ENCODE data around the gene PTGFR. TPM values are rescaled to one million over a fixed set of nuclear protein-coding genes. Genes with fewer than 3 reads are reported as not detected.

PTGFR gene
- polyA plus RNA-seq, 2 donors: 0.10 to 0.20 TPM

DNA sequence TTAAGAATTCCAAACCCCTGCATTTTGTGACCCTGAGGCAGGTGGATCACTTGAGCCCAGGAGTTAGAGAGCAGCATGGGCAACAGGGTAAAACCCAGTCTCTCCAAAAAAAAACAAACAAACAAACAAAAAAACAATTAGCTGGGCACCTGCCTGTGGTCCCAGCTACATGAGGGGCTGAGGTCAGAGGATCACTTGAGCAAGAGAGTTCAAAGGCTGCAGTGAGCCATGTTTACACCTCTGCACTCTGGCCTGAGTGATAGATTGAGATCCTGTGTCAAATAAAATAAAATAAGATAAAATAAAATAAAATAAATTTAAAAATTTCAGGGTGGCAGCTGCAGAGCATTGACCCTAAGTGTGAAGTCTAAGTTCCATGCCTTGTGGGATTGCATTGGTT, 16.7 kb upstream of the PTGFR start:
- Histone ChIP-seq H3K4me3 (ENCODE audit: low read depth in 1 of 2, low read length in 2 of 2) (no peak overlapping the region), H3K27me3 (ENCODE audit: control insufficient read depth in 1 of 2, insufficient read depth in 2 of 2, low read length in 2 of 2) (no peaks in the 10 kb centered on the region), H3K27ac (ENCODE audit: low read depth in 2 of 2, low read length in 1 of 2) (no peak overlapping the region), H3K9me3 (ENCODE audit: control insufficient read depth in 2 of 2, insufficient read depth in 1 of 2, low read depth in 1 of 2, low read length in 1 of 2) (no peaks in the 10 kb centered on the region), H3K4me1 (ENCODE audit: control insufficient read depth in 2 of 2, insufficient read depth in 2 of 2, low read length in 1 of 2) (no peaks in the 10 kb centered on the region), H3K36me3 (ENCODE audit: control insufficient read depth in 2 of 2, insufficient read depth in 2 of 2, low read length in 1 of 2) (no peaks in the 10 kb centered on the region)

DNA sequence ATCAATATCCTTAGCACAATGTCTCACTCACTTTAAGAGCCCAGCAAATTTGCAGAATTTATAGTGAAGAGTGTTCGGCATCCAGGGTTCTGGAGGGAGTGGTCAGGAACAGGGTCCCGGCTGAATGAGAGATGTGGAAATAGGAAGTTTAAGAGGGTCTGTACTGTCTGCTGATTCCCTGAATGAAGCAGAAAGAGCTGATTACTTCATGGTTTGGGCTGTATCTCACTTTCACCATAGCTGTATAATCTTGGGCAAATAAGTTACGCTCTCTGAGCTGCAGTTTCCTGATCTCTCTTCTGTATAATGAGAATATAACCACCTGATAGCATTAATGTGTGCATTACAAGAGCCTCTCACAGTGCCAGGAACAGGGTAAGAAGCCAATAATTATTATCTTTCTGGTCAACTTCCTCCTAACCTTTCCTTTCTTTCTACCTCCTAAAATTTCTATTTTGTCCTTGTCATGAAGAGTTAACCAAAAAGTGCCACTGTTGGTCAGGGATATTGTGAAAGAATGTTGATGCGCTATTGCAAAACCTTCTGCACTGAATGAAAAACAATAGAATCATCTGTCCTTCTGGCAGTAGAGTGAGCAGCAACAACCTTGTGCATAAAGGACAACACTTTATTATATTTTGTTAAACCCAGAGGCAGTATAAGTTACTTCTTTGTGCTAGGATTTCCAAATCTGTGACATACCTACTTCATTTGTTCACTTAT, 14.7 kb upstream of the PTGFR start:
- Histone ChIP-seq H3K27me3 (ENCODE audit: control insufficient read depth in 1 of 2, insufficient read depth in 2 of 2, low read length in 2 of 2) (no peaks in the 10 kb centered on the region), H3K27ac (ENCODE audit: low read depth in 2 of 2, low read length in 1 of 2) (no peak overlapping the region), H3K4me3 (ENCODE audit: low read depth in 1 of 2, low read length in 2 of 2) (no peak overlapping the region), H3K4me1 (ENCODE audit: control insufficient read depth in 2 of 2, insufficient read depth in 2 of 2, low read length in 1 of 2) (no peaks in the 10 kb centered on the region), H3K36me3 (ENCODE audit: control insufficient read depth in 2 of 2, insufficient read depth in 2 of 2, low read length in 1 of 2) (no peaks in the 10 kb centered on the region), H3K9me3 (ENCODE audit: control insufficient read depth in 2 of 2, insufficient read depth in 1 of 2, low read depth in 1 of 2, low read length in 1 of 2) (no peaks in the 10 kb centered on the region)
- 68 to 72% methylated on average over 4 of the region's 4 CpGs for WGBS, 2 donors

DNA sequence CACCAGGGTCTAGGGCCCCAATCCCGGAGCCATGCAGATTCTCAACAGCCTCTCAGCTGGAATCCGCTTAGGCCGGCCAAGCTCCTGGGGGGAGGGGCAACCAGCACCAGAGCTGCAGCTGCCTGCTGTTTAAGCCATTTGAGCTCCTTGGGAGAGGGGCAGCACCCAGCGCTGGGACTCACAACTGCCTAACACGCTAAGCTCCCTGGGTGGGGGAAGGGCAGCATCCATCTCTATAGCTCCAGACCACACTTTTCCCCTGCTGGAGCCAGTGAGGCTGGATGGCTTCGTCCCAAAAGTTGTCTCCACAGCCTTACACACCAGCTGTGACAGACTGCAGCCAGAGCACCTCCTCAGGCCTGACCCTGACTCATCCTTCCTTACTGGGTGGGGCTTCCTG, 6.9 kb upstream of the PTGFR start:
- Histone ChIP-seq H3K9me3 (ENCODE audit: control insufficient read depth in 2 of 2, insufficient read depth in 1 of 2, low read depth in 1 of 2, low read length in 1 of 2) (peaks cover 0 to 3% of the 10 kb centered on the region in 2 donors), H3K27me3 (ENCODE audit: control insufficient read depth in 1 of 2, insufficient read depth in 2 of 2, low read length in 2 of 2) (no peaks in the 10 kb centered on the region), H3K36me3 (ENCODE audit: control insufficient read depth in 2 of 2, insufficient read depth in 2 of 2, low read length in 1 of 2) (no peaks in the 10 kb centered on the region), H3K27ac (ENCODE audit: low read depth in 2 of 2, low read length in 1 of 2) (no peak overlapping the region), H3K4me1 (ENCODE audit: control insufficient read depth in 2 of 2, insufficient read depth in 2 of 2, low read length in 1 of 2) (no peaks in the 10 kb centered on the region), H3K4me3 (ENCODE audit: low read depth in 1 of 2, low read length in 2 of 2) (no peak overlapping the region)
- 33 to 36% methylated on average over 6 of the region's 6 CpGs for WGBS, 2 donors

DNA sequence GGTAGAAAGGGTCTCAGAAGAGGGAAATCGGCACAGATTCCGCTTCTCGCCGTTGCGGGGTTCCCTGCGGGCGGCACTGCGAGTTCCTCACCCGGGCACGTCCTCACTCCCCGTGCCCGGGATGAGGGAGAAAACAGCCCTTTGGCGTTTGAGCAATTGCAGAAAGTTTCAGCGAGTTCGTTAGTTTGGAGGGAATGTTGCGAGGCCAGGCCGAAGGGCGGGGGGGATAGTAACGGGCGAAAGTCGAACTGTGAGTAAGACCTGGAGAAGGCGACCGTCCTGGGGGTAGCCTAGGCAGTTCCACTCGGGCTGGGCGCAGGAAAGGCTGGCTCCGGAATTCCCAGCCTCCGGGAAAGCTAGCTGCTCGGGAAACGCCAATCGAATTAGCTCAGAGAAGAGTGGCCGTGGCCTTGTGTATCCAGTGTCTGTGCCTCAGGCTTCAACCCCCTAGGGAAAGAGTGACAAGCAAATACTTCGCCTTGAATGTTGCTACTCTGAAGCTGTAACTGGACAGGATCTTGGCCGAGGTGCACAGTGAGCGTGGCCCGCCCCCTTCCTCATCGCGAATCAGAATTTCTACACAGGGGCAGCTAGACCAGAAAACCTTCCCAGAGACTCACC, 787 bp downstream of the PTGFR start:
- Histone ChIP-seq H3K9me3 (ENCODE audit: control insufficient read depth in 2 of 2, insufficient read depth in 1 of 2, low read depth in 1 of 2, low read length in 1 of 2) (no peaks in the 10 kb centered on the region), H3K36me3 (ENCODE audit: control insufficient read depth in 2 of 2, insufficient read depth in 2 of 2, low read length in 1 of 2) (no peaks in the 10 kb centered on the region), H3K27me3 (ENCODE audit: control insufficient read depth in 1 of 2, insufficient read depth in 2 of 2, low read length in 2 of 2) (peaks cover 0 to 8% of the 10 kb centered on the region in 2 donors), H3K4me1 (ENCODE audit: control insufficient read depth in 2 of 2, insufficient read depth in 2 of 2, low read length in 1 of 2) (peaks cover 0 to 6% of the 10 kb centered on the region in 2 donors), H3K27ac (ENCODE audit: low read depth in 2 of 2, low read length in 1 of 2) (no peak overlapping the region), H3K4me3 (ENCODE audit: low read depth in 1 of 2, low read length in 2 of 2) (peak overlapping the region; percentile 7 to 23)
- WGBS, 2 donors: 5% methylated on average over 37 of the region's 37 CpGs

DNA sequence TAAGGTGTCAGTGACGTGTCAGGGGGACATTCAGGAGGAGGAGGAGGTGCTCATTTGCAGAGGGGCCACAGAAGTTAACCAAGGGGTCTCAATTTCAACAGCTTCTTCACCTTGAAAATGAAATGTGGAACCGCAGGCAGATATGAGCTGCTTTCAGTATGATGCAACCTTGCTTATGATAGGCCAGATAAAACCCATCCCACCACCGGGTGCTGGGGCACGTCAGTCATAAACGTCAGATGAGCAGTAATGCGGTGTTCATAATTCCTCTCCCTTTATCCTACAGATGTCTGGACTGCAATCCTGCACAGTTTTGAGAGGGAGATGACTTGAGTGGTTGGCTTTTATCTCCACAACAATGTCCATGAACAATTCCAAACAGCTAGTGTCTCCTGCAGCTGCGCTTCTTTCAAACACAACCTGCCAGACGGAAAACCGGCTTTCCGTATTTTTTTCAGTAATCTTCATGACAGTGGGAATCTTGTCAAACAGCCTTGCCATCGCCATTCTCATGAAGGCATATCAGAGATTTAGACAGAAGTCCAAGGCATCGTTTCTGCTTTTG, 1.7 kb downstream of the PTGFR start:
- WGBS, 2 donors: 86% methylated on average over 12 of the region's 12 CpGs
- H3K4me1 ChIP-seq (ENCODE audit: control insufficient read depth in 2 of 2, insufficient read depth in 2 of 2, low read length in 1 of 2): peaks cover 0 to 6% of the 10 kb centered on the region in 2 donors
- no peaks in the 10 kb centered on the region for H3K9me3 ChIP-seq (ENCODE audit: control insufficient read depth in 2 of 2, insufficient read depth in 1 of 2, low read depth in 1 of 2, low read length in 1 of 2)
- H3K27me3 ChIP-seq (ENCODE audit: control insufficient read depth in 1 of 2, insufficient read depth in 2 of 2, low read length in 2 of 2): peaks cover 0 to 8% of the 10 kb centered on the region in 2 donors
- H3K4me3 ChIP-seq (ENCODE audit: low read depth in 1 of 2, low read length in 2 of 2): no peak overlapping the region
- H3K27ac ChIP-seq (ENCODE audit: low read depth in 2 of 2, low read length in 1 of 2): no peak overlapping the region
- H3K36me3 ChIP-seq (ENCODE audit: control insufficient read depth in 2 of 2, insufficient read depth in 2 of 2, low read length in 1 of 2): no peaks in the 10 kb centered on the region

DNA sequence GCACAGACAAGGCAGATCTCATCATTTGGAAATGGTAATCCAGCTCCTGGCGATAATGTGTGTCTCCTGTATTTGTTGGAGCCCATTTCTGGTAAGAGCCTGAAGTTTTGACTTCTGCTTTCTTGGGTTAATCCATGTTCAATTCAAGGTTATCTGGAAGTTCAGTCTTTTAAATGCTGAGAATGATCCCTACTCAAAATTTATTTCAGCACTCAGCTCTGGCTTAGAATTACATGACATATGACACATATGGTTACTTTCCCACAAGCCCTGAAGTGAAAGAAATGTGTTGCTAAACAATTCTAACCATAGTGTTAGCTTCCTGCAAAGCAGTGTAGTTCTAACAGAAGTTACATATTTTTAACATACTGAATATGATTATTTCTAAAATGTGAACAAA, 2.7 kb downstream of the PTGFR start:
- 79 to 88% methylated on average over 1 of the region's 1 CpG for WGBS, 2 donors
- Histone ChIP-seq H3K4me1 (ENCODE audit: control insufficient read depth in 2 of 2, insufficient read depth in 2 of 2, low read length in 1 of 2) (peaks cover 0 to 6% of the 10 kb centered on the region in 2 donors), H3K27ac (ENCODE audit: low read depth in 2 of 2, low read length in 1 of 2) (no peak overlapping the region), H3K4me3 (ENCODE audit: low read depth in 1 of 2, low read length in 2 of 2) (no peak overlapping the region), H3K27me3 (ENCODE audit: control insufficient read depth in 1 of 2, insufficient read depth in 2 of 2, low read length in 2 of 2) (peaks cover 0 to 8% of the 10 kb centered on the region in 2 donors), H3K9me3 (ENCODE audit: control insufficient read depth in 2 of 2, insufficient read depth in 1 of 2, low read depth in 1 of 2, low read length in 1 of 2) (no peaks in the 10 kb centered on the region), H3K36me3 (ENCODE audit: control insufficient read depth in 2 of 2, insufficient read depth in 2 of 2, low read length in 1 of 2) (no peaks in the 10 kb centered on the region)

DNA sequence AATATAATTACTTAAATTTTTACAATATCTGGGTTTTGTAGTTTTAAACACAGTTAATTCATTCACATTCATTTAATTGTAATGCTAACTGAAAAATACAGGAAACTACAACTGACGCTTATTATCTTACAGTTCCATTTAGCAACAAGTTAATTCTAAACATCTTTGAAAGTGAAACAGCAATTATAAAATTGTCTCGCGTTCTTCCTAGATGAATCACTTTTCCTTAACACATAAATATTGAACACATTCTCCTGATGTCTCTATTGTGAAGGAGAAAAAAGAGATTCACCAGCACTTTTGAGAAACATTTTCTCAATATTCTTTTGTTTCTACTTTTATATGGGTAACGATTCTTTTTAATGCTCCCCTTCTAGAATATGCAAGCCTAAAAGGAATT, 6.4 kb downstream of the PTGFR start:
- H3K36me3 ChIP-seq (ENCODE audit: control insufficient read depth in 2 of 2, insufficient read depth in 2 of 2, low read length in 1 of 2): no peaks in the 10 kb centered on the region
- H3K27ac ChIP-seq (ENCODE audit: low read depth in 2 of 2, low read length in 1 of 2): no peak overlapping the region
- no peaks in the 10 kb centered on the region for H3K4me1 ChIP-seq (ENCODE audit: control insufficient read depth in 2 of 2, insufficient read depth in 2 of 2, low read length in 1 of 2)
- no peaks in the 10 kb centered on the region for H3K9me3 ChIP-seq (ENCODE audit: control insufficient read depth in 2 of 2, insufficient read depth in 1 of 2, low read depth in 1 of 2, low read length in 1 of 2)
- 72 to 73% methylated on average over 4 of the region's 4 CpGs for WGBS, 2 donors
- H3K27me3 ChIP-seq (ENCODE audit: control insufficient read depth in 1 of 2, insufficient read depth in 2 of 2, low read length in 2 of 2): no peaks in the 10 kb centered on the region
- no peak overlapping the region for H3K4me3 ChIP-seq (ENCODE audit: low read depth in 1 of 2, low read length in 2 of 2)

DNA sequence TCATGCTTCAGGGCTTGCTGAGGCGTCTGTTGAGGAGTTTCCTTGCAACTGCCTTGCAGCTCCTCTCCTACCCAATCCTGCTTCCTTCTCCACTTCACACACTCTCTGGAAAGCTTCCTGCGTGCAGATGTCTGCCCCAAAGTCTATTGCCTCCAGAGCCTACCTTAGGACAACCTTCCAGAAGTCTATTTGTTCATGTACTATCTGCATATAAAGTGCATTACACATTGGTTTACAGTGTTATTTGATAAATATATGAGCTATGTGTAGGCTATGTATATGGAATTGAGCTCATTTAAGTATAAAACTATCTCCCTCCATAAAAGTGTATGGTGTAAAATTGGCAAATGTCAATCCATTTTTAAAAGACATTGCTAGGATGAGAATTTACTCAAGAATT, 9.8 kb downstream of the PTGFR start:
- H3K27me3 ChIP-seq (ENCODE audit: control insufficient read depth in 1 of 2, insufficient read depth in 2 of 2, low read length in 2 of 2): no peaks in the 10 kb centered on the region
- no peak overlapping the region for H3K27ac ChIP-seq (ENCODE audit: low read depth in 2 of 2, low read length in 1 of 2)
- H3K36me3 ChIP-seq (ENCODE audit: control insufficient read depth in 2 of 2, insufficient read depth in 2 of 2, low read length in 1 of 2): no peaks in the 10 kb centered on the region
- H3K9me3 ChIP-seq (ENCODE audit: control insufficient read depth in 2 of 2, insufficient read depth in 1 of 2, low read depth in 1 of 2, low read length in 1 of 2): no peaks in the 10 kb centered on the region
- H3K4me1 ChIP-seq (ENCODE audit: control insufficient read depth in 2 of 2, insufficient read depth in 2 of 2, low read length in 1 of 2): no peaks in the 10 kb centered on the region
- 56 to 61% methylated on average over 2 of the region's 2 CpGs for WGBS, 2 donors
- no peak overlapping the region for H3K4me3 ChIP-seq (ENCODE audit: low read depth in 1 of 2, low read length in 2 of 2)

DNA sequence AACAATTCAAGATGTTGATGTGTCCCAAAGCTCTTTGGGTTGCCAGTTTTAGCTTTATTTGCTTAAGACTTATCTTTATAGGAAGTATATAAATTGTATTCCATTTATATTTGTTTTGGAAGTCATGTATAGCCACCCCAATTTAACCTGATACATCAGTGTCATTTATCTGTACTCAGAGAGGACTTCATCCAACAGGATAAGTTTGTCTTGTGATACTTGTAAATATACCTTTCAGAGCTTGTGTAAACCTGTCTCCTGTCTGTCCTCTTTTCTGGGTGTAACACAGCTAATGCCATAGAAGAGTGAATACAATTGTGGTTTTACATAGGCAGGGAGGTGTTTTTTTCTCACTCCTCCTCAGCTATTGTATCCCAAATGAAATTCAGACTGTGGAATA, 10.4 kb downstream of the PTGFR start:
- H3K9me3 ChIP-seq (ENCODE audit: control insufficient read depth in 2 of 2, insufficient read depth in 1 of 2, low read depth in 1 of 2, low read length in 1 of 2): no peaks in the 10 kb centered on the region
- no peaks in the 10 kb centered on the region for H3K36me3 ChIP-seq (ENCODE audit: control insufficient read depth in 2 of 2, insufficient read depth in 2 of 2, low read length in 1 of 2)
- no peak overlapping the region for H3K4me3 ChIP-seq (ENCODE audit: low read depth in 1 of 2, low read length in 2 of 2)
- H3K27ac ChIP-seq (ENCODE audit: low read depth in 2 of 2, low read length in 1 of 2): no peak overlapping the region
- no peaks in the 10 kb centered on the region for H3K4me1 ChIP-seq (ENCODE audit: control insufficient read depth in 2 of 2, insufficient read depth in 2 of 2, low read length in 1 of 2)
- no peaks in the 10 kb centered on the region for H3K27me3 ChIP-seq (ENCODE audit: control insufficient read depth in 1 of 2, insufficient read depth in 2 of 2, low read length in 2 of 2)

DNA sequence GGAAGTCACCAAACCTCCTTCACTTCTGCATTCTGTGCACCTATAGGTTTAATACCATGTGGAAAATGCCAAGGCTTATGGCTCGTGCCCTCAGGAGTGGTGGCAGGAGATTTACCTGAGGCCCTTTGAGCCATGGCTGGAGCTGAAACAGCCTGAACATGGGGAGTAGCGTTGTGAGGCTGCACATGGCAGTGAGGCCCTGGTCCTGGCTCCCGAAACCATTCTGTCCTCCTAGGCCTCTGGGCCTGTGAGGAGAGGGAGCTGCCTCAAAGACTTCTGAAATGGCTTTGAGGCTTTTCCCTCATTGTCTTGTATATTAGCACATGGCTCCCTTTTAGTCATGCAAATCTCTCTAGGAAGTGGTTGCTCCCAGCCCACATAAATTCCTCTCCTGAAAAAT, 20.6 kb downstream of the PTGFR start:
- no peaks in the 10 kb centered on the region for H3K4me1 ChIP-seq (ENCODE audit: control insufficient read depth in 2 of 2, insufficient read depth in 2 of 2, low read length in 1 of 2)
- no peak overlapping the region for H3K4me3 ChIP-seq (ENCODE audit: low read depth in 1 of 2, low read length in 2 of 2)
- H3K9me3 ChIP-seq (ENCODE audit: control insufficient read depth in 2 of 2, insufficient read depth in 1 of 2, low read depth in 1 of 2, low read length in 1 of 2): peaks cover 5 to 6% of the 10 kb centered on the region in 2 donors
- WGBS, 2 donors: 81 to 86% methylated on average over 3 of the region's 3 CpGs
- H3K36me3 ChIP-seq (ENCODE audit: control insufficient read depth in 2 of 2, insufficient read depth in 2 of 2, low read length in 1 of 2): no peaks in the 10 kb centered on the region
- no peak overlapping the region for H3K27ac ChIP-seq (ENCODE audit: low read depth in 2 of 2, low read length in 1 of 2)
- no peaks in the 10 kb centered on the region for H3K27me3 ChIP-seq (ENCODE audit: control insufficient read depth in 1 of 2, insufficient read depth in 2 of 2, low read length in 2 of 2)

All from esophagus (tissue), 2 donors.